NCI-H345 treated with DMSO at 0.1 percent for 48 hours (cell line): ENCODE measurements around the gene SIRT7.

Experiments used
- DNase-seq: peaks from one replicate; lab custom pipeline; 2025; ENCODE audit not compliant: unreplicated experiment; lab: John Stamatoyannopoulos, UW

Gene SIRT7

GRCh38 chr17:81907219-81908145 lies 10.5 kb downstream of the SIRT7 start:
- DNase-seq = no peak

- DNase-seq = no peak
Observed at GRCh38 chr17:81906476-81907218, 11.3 kb downstream of the SIRT7 start.

GRCh38 chr17:81905993-81906392 lies 12.0 kb downstream of the SIRT7 start:
- no peak for DNase-seq

GRCh38 chr17:81905424-81905875 lies 12.5 kb downstream of the SIRT7 start:
- DNase-seq = no peak

GRCh38 chr17:81904600-81905423 lies 13.2 kb downstream of the SIRT7 start:
- DNase-seq = no peak

- no peak for DNase-seq
Observed at GRCh38 chr17:81903896-81904599, 13.9 kb downstream of the SIRT7 start.

- no peak for DNase-seq
Observed at GRCh38 chr17:81903415-81903831, 14.6 kb downstream of the SIRT7 start.

GRCh38 chr17:81902653-81903414 lies 15.1 kb downstream of the SIRT7 start:
- no peak for DNase-seq

GRCh38 chr17:81902023-81902652 lies 15.8 kb downstream of the SIRT7 start, which contains the start of gene NPB:
Gene NPB (plus strand): TSS chr17:81902238. CDS start chr17:81902278, 40 bp downstream.
- DNase-seq = no peak

GRCh38 chr17:81901167-81902022 lies 16.6 kb downstream of the SIRT7 start:
- no peak for DNase-seq

GRCh38 chr17:81900181-81900820 lies 17.7 kb downstream of the SIRT7 start:
- no peak for DNase-seq

- no peak for DNase-seq
Observed at GRCh38 chr17:81899514-81900166, 18.3 kb downstream of the SIRT7 start.

- DNase-seq = no peak
Observed at GRCh38 chr17:81898885-81899284, 19.1 kb downstream of the SIRT7 start.

GRCh38 chr17:81898029-81898866 lies 19.7 kb downstream of the SIRT7 start:
- no peak for DNase-seq

GRCh38 chr17:81895400-81895799 lies 22.6 kb downstream of the SIRT7 start:
- DNase-seq = no peak

- DNase-seq = no peak
Observed at GRCh38 chr17:81891303-81891552, 26.7 kb downstream of the SIRT7 start.
